GM06990 (cell line): ENCODE data around the gene GAGE10.
A peak's percentile ranks its signal among the peaks of the same experiment; 100 is the strongest.

Experiments used
- DNase-seq: peaks from one replicate; pipeline ENCODE4 v3.0.0-alpha.2; 2011; ENCODE audit not compliant: insufficient read length; ENCODE audit errors: extremely low read depth
- H3K27me3 ChIP-seq: replicated peaks from 2 replicates; pipeline ENCODE4 v1.6.0; 2011; ENCODE audit warnings: low read length; ENCODE audit not compliant: control insufficient read depth, insufficient read depth
- H3K36me3 ChIP-seq: 2 replicates; pipeline ENCODE4 v1.5.1; 2011; ENCODE audit warnings: low read length; ENCODE audit not compliant: control insufficient read depth, insufficient read depth
- H3K4me3 ChIP-seq: replicated peaks from 2 replicates; pipeline ENCODE4 v1.5.1; 2011; ENCODE audit warnings: low read depth, mild to moderate bottlenecking, control low read depth, low read length
- TF ChIP-seq, protein P1 (sequence below): IDR thresholded peaks from 2 replicates; pipeline ENCODE4 v1.5.1; 2011; ENCODE audit warnings: low read length, control low read depth, mild to moderate bottlenecking, inconsistent platforms; ENCODE audit not compliant: insufficient read depth, poor library complexity, severe bottlenecking

Gene GAGE10

DNA sequence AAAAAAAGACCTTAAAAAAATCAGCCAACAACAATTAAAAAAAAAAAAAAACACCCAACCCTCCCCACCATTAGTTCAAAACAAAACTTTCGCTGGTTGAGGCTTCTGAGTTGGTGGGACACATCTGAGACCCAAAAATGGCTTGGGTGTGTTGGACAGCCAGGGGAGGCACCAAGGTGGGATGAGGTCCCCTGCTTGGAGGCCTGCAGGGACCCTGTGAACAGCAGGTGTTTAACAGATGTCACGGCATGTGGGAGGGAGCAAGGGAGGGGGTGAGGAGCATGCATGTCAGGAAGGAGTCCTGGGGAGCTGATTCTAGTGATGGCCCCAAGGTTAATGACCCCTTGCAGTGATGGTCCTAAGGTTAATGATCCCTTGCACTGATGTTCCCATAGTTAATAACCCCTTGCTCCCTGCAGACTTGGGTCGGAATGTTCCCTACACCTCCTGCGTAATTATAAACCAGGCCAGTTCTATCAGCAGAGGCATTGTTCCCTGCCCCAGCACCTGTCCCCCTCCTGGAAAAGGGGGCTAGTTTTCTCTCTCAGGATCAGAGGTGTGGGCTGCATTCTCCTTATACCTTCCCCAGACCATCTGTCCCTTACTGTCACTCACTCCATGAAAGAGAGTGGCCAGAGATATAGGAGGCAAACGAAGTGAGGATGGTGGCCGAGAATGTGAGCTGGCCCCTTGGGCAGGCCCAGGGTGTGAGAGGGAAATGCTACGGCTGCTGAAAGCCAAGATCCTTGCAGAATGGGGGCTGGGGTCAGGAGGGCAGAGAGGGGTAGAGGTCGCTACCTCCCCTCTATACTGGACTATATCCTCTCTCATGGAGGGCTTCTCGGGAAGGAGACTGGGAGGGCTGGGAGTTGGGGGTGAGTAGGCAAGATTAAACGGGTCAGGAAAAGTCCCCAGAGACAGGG lies 36.7 kb upstream of the GAGE10 start:
- no peak for DNase-seq
- Histone ChIP-seq H3K27me3 (no peaks in the 10 kb centered on the region), H3K4me3 (no peak overlapping the region), H3K36me3 (no peaks in the 10 kb centered on the region)
- TF ChIP-seq, protein P1, sequence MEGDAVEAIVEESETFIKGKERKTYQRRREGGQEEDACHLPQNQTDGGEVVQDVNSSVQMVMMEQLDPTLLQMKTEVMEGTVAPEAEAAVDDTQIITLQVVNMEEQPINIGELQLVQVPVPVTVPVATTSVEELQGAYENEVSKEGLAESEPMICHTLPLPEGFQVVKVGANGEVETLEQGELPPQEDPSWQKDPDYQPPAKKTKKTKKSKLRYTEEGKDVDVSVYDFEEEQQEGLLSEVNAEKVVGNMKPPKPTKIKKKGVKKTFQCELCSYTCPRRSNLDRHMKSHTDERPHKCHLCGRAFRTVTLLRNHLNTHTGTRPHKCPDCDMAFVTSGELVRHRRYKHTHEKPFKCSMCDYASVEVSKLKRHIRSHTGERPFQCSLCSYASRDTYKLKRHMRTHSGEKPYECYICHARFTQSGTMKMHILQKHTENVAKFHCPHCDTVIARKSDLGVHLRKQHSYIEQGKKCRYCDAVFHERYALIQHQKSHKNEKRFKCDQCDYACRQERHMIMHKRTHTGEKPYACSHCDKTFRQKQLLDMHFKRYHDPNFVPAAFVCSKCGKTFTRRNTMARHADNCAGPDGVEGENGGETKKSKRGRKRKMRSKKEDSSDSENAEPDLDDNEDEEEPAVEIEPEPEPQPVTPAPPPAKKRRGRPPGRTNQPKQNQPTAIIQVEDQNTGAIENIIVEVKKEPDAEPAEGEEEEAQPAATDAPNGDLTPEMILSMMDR, result no peak

DNA sequence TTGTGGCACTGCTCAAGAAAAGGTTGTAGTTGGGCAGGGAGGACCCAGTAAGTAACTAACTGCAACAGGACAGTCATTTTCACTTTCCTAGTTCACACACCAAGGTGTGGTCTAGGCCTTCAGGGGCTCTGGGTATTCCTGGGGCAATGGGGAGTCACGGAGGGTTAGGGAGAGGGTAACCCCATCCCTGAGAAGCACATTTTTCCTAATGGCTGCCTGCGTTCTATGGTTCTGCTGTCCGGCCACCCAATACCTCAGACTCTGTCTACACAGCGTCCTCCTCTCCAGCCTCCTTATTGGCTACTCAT lies 34.8 kb upstream of the GAGE10 start:
- TF ChIP-seq, protein P1, result no peak
- Histone ChIP-seq H3K4me3 (peak overlapping the region; percentile 71), H3K36me3 (no peaks in the 10 kb centered on the region), H3K27me3 (no peaks in the 10 kb centered on the region)
- no peak for DNase-seq

DNA sequence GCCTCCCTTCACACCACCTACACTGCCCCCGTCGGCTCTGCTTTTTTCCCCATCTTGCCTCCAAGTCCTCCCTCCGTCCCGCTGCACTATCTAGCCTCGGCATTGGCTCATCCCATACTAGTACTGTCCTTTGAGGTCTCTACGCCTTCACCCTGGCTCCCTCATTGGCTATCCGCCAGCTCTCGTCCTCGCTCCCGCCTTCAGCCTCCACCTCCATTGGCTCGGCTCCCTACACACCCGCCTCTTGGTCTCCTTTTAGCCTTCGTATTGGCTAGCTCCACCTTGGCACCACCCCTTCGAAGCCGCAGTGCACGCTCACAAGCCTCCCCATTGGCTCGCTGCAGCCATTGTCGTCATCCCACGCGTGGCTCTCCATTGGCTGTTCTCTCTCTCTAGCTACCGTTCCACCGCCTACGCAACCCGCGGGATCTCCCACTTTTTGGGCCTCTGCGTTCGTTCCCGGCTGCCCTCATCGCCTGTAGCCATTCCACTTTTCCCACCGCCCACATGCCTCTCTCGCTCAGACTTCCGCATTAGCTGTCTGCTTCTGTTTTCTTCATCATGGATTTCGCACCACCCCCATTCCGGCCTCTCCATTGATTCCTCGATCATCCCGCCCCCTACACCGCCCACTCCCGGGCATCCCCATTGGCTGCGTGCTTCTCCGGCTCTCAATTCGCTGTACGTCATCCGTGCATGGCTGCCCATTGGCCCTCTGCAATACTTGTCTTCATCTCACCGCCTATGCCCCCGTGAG lies 34.3 kb upstream of the GAGE10 start:
- TF ChIP-seq, protein P1, result no peak
- no peaks in the 10 kb centered on the region for H3K27me3 ChIP-seq
- peak overlapping the region; percentile 71 for H3K4me3 ChIP-seq
- DNase-seq, result peak; percentile 94
- no peaks in the 10 kb centered on the region; the same call in 1 of the 2 replicates for H3K36me3 ChIP-seq

DNA sequence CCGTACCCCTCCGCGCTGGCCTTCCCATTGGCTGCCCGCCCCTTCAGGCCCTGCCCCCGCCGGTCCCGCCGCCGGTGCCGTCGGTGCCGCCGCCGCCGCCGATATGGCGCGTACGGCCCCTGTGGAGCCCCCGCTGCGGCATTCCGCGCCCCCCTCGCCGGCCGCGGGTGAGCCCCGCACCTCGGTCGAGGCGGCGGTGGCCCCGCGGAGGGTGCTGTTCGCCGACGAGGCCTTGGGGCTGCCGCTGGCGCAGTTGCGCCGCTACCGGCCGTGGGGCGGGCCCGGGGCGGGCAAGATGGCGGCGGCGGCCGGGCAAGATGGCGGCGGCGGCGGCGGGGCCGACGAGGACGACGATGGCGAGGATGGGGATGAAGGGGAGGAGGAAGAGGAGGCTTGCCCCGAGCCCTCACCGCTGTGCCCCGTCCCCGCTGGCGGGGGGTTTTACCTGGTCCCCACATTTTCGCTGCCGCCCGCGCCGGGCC lies 33.6 kb upstream of the GAGE10 start, which contains the start of gene PPP1R3F:
Gene PPP1R3F, plus strand, starts transcription at position 27 of the 482 bp plus-strand sequence. Its CDS starts 77 bp downstream, at position 104.
- no peaks in the 10 kb centered on the region; the same call in 1 of the 2 replicates for H3K36me3 ChIP-seq
- peak within 1 kb of the TSS; percentile 73 for H3K4me3 ChIP-seq
- TF ChIP-seq, protein P1, result no peak
- no peak for DNase-seq
- no peaks in the 10 kb centered on the region for H3K27me3 ChIP-seq

DNA sequence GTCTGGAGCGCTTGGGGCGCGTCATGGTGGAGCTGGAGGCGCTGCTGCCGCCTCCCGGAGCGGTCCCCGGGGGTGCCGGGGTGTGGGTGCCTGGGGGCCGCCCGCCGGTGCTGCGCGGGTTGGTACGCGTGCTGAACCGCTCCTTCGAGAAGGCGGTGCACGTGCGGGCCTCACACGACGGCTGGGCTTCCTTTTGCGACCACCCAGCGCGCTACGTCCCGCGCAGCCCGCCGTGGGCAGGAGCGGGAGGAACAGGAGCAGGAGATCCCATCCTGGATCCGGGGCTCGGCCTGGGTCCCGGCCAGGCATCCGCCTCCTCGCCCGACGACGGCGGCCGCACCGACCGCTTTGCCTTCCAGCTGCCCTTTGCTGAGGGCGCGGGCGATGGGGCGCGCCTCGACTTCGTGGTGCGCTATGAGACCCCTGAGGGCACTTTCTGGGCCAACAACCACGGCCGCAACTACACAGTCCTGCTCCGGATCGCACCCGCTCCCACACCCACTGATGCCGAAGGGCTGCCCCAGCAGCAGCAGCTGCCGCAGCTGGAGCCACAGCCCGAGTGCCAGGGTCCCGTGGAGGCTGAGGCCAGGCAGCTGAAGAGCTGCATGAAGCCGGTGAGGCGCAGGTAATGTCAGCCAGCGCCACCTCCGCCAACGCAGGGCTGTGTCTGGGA lies 33.1 kb upstream of the GAGE10 start:
- Histone ChIP-seq H3K27me3 (no peaks in the 10 kb centered on the region), H3K4me3 (peak overlapping the region; percentile 73), H3K36me3 (no peaks in the 10 kb centered on the region; the same call in 1 of the 2 replicates)
- TF ChIP-seq, protein P1, result no peak
- peak; percentile 30 for DNase-seq
